GM12878 (cell line): ENCODE results near the gene EGFR. TPM values are rescaled to one million over a fixed set of nuclear protein-coding genes. Genes with fewer than 3 reads are reported as not detected.

Experiments used
- MTA2 ChIP-seq: fragments of 450-650 bp; IDR thresholded peaks from 2 replicates; pipeline ENCODE4 v1.6.1; 2016; ENCODE audit warnings: low read depth, mild to moderate bottlenecking, moderate library complexity
- POLR2A ChIP-seq: IDR thresholded peaks from 2 replicates; pipeline ENCODE4 v1.6.1; 2011; ENCODE audit warnings: low read depth, mild to moderate bottlenecking, low read length
- RELA ChIP-seq: fragments of 450-650 bp; IDR thresholded peaks from 2 replicates; pipeline ENCODE4 v1.8.0; 2014; ENCODE audit warnings: borderline replicate concordance; ENCODE audit not compliant: partially characterized antibody
- polyA plus RNA-seq, 11 experiments: library from polyadenylated mRNA; depleted of rRNA in 4 of 11; unstranded in 6 of 11; stranded (reverse) in 5 of 11; fragments of >200 nt; fragmentation: Nextera tagmentation in 4 of 11; fragmentation: Illumina TruSeq in 1 of 11; extraction: Ambion mirVana in 4 of 11; extraction: Trizol in 1 of 11; gene quantifications; 1 replicate in 1 of 11; 2 replicates in 10 of 11; pipeline versions ENCODE4 v1.2.1 to v1.2.3, GENCODE V29; 2011 to 2016; ENCODE audit warnings: inconsistent platforms in 2 of 11, missing spikeins in 2 of 11, low read depth in 1 of 11
- total RNA-seq, 4 experiments: library from RNA; depleted of rRNA in 3 of 4; stranded (reverse); fragments of >200 nt in 3 of 4; fragmentation: Illumina TruSeq in 1 of 4; extraction: Trizol in 1 of 4; gene quantifications; 2 replicates each; pipeline versions ENCODE4 v1.2.1 to v1.2.3, GENCODE V29; 2013 to 2021
- TF ChIP-seq, protein P1 (sequence below): fragments of 150-350 bp; IDR thresholded peaks from 2 replicates; pipeline ENCODE4 v1.6.1; 2016; ENCODE audit warnings: low read depth, low read length

The EGFR gene
- total and polyA plus RNA-seq, 10 of the 15 experiments (the other 5 are each of a cell fraction or from before 2014, with no cell fraction given): 0.01 to 0.31 TPM; not detected in 8

DNA sequence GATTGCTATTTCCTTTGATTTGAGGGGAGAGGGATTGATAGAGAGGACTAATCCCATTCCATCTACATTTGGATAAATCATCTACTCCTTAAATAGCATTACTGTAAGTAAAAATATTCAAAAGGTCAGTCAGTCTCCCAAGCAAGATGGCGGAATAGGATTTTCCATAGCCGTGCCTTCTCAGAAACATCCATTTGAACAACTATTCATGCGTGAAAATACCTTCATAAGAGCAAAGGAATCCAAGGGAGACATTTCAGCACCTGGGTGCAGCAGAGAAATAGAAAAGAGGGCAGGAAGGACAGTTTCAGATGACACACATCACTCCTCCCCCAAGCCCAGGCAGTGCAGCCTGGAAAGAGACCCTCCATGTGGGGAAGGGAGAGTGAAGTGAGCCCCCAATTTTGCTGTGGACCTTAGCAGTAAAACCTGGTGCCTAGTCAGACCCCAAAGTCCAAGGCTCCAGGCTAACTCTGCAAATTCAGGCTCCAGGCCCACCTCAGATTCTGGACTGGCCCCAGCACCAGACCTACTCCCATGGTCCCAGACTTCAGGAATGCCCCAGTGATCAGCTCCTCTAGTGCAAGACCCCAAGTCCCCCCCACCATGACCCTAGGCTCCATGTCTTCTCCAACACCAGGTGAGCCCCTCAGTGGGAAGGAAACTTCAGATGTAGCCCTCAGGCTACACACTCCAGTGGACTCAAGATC, 242.0 kb downstream of the EGFR start (continued):
- TF ChIP-seq, protein P1, sequence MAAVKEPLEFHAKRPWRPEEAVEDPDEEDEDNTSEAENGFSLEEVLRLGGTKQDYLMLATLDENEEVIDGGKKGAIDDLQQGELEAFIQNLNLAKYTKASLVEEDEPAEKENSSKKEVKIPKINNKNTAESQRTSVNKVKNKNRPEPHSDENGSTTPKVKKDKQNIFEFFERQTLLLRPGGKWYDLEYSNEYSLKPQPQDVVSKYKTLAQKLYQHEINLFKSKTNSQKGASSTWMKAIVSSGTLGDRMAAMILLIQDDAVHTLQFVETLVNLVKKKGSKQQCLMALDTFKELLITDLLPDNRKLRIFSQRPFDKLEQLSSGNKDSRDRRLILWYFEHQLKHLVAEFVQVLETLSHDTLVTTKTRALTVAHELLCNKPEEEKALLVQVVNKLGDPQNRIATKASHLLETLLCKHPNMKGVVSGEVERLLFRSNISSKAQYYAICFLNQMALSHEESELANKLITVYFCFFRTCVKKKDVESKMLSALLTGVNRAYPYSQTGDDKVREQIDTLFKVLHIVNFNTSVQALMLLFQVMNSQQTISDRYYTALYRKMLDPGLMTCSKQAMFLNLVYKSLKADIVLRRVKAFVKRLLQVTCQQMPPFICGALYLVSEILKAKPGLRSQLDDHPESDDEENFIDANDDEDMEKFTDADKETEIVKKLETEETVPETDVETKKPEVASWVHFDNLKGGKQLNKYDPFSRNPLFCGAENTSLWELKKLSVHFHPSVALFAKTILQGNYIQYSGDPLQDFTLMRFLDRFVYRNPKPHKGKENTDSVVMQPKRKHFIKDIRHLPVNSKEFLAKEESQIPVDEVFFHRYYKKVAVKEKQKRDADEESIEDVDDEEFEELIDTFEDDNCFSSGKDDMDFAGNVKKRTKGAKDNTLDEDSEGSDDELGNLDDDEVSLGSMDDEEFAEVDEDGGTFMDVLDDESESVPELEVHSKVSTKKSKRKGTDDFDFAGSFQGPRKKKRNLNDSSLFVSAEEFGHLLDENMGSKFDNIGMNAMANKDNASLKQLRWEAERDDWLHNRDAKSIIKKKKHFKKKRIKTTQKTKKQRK: no peak
- TF ChIP-seq MTA2: no peak
- no peak for TF ChIP-seq POLR2A
- no peak for TF ChIP-seq RELA
